Mesothelial cell of epicardium (in vitro differentiated cells): Measurements from ENCODE around the gene SLCO4A1. TPM values are rescaled to one million over a fixed set of nuclear protein-coding genes. Genes with fewer than 3 reads are reported as not detected.

Experiments
- DNase-seq, 2 experiments: peaks; one replicate each; pipeline ENCODE4 v3.0.0; 2021; ENCODE audit warnings: low spot score in 2 of 2; ENCODE audit not compliant: unreplicated experiment in 2 of 2
- H3K27ac Mint-ChIP-seq: 2 replicates; pipeline ENCODE4 v1.8.0; 2021; ENCODE audit warnings: mixed read lengths
- H3K27me3 Mint-ChIP-seq: 2 replicates; pipeline ENCODE4 v1.8.0; 2021; ENCODE audit warnings: low read depth, mixed read lengths
- H3K36me3 Mint-ChIP-seq: 2 replicates; pipeline ENCODE4 v1.8.0; 2021; ENCODE audit warnings: mixed read lengths
- H3K4me1 Mint-ChIP-seq: 2 replicates; pipeline ENCODE4 v1.8.0; 2021; ENCODE audit warnings: mixed read lengths
- H3K4me3 Mint-ChIP-seq: 2 replicates; pipeline ENCODE4 v1.8.0; 2021; ENCODE audit warnings: mild to moderate bottlenecking, moderate library complexity, mixed read lengths
- H3K9me3 Mint-ChIP-seq: 2 replicates; pipeline ENCODE4 v1.8.0; 2021; ENCODE audit warnings: mixed read lengths
- total RNA-seq: library from RNA; stranded (reverse); gene quantifications from 3 replicates; pipeline ENCODE4 v1.2.1, GENCODE V29; 2021
- TF ChIP-seq, protein P1 (sequence below): fragments of 200-600 bp; sonication (generic); IDR thresholded peaks from one replicate; pipeline ENCODE4 v1.5.0; 2021; ENCODE audit warnings: antibody characterized with exemption; ENCODE audit not compliant: unreplicated experiment

SLCO4A1 gene
- total RNA-seq, 1 donor from 2014 or later, result 3.7 TPM

DNA sequence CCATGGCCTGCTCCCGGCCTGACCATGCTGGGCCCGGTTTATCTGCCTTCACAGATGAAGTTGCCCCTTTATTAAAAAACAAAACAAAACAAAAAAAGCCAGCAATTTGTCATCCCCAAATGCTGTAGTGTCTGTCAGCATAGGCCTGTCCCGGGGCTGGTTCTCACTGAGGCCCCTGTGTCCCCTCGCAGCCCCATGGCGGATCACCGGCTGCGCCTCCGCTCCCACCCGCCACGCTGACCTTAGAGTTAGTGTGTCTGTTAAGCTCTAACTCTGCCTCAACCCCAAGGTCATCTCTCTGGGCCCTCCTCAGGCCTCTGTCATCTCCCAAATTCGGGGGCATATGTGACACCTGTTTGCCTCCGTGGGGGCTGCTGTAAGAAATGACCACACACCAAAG is 11.1 kb downstream of the SLCO4A1 start:
- no peak overlapping the region for H3K4me3 Mint-ChIP-seq
- no peaks in the 10 kb centered on the region for H3K27me3 Mint-ChIP-seq
- peaks cover 27% of the 10 kb centered on the region for H3K4me1 Mint-ChIP-seq
- H3K9me3 Mint-ChIP-seq, result no peaks in the 10 kb centered on the region
- no peak for DNase-seq
- no peaks in the 10 kb centered on the region for H3K36me3 Mint-ChIP-seq
- H3K27ac Mint-ChIP-seq, result no peak overlapping the region
- TF ChIP-seq, protein P1, sequence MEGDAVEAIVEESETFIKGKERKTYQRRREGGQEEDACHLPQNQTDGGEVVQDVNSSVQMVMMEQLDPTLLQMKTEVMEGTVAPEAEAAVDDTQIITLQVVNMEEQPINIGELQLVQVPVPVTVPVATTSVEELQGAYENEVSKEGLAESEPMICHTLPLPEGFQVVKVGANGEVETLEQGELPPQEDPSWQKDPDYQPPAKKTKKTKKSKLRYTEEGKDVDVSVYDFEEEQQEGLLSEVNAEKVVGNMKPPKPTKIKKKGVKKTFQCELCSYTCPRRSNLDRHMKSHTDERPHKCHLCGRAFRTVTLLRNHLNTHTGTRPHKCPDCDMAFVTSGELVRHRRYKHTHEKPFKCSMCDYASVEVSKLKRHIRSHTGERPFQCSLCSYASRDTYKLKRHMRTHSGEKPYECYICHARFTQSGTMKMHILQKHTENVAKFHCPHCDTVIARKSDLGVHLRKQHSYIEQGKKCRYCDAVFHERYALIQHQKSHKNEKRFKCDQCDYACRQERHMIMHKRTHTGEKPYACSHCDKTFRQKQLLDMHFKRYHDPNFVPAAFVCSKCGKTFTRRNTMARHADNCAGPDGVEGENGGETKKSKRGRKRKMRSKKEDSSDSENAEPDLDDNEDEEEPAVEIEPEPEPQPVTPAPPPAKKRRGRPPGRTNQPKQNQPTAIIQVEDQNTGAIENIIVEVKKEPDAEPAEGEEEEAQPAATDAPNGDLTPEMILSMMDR, result no peak

- Mint-ChIP-seq H3K27ac (no peak overlapping the region), H3K4me1 (peaks cover 27% of the 10 kb centered on the region), H3K4me3 (no peak overlapping the region), H3K36me3 (no peaks in the 10 kb centered on the region), H3K27me3 (no peaks in the 10 kb centered on the region), H3K9me3 (no peaks in the 10 kb centered on the region)
- no peak for DNase-seq
- TF ChIP-seq, protein P1, result no peak
Observed at GRCh38 chr20:62653951-62654685, 11.8 kb downstream of the SLCO4A1 start.

DNA sequence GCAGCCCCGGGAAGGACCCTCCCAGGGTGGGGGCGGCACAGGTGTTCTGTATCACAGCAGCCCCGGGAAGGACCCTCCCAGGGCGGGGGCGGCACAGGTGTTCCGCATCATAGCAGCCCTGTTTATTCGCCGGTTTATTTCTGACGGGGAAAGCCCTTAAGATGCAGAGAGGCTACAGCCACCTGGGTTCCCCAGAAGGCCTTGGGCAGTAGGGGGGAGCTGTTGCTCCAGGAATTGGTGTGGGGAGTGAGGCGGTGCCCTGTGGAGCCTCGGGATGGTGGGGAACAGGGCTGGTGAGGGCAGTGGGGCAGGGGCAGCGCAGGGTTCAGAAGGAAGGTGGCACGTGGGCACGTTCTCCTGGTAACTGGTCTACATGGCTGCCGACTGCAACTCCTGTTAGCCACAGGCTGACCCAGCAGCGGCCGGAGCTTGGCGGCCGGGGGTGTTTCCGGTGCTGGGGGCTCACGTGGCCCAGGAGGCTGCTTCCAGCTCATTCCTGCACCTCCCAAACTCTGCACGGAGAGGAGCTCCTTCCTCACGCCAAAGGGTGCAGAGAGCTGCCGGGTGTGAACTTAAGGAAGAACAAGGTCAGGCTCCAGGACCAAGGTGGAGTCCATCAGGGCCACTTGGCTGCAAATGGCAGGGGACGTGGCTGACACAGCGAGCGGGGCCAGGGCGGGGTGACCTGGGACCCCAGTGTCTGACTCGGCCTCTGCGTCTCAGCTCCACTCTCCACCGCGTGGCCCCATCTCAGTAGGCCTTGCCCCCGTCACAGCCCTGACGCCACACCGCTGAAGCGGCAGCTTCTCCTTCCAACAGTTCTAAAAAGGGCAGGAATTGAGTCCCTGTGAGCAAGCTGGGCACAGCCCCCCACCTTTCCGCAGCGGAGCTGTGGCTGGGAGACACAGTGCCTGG is 13.2 kb downstream of the SLCO4A1 start:
- H3K4me1 Mint-ChIP-seq, result peaks cover 23% of the 10 kb centered on the region
- no peaks in the 10 kb centered on the region for H3K27me3 Mint-ChIP-seq
- no peak overlapping the region for H3K27ac Mint-ChIP-seq
- no peak overlapping the region for H3K4me3 Mint-ChIP-seq
- DNase-seq, result no peak
- TF ChIP-seq, protein P1, result no peak
- H3K9me3 Mint-ChIP-seq, result no peaks in the 10 kb centered on the region
- H3K36me3 Mint-ChIP-seq, result no peaks in the 10 kb centered on the region

GRCh38 chr20:62656197-62656918 is 14.1 kb downstream of the SLCO4A1 start:
- Mint-ChIP-seq H3K4me3 (no peak overlapping the region), H3K9me3 (no peaks in the 10 kb centered on the region), H3K36me3 (no peaks in the 10 kb centered on the region), H3K27ac (no peak overlapping the region), H3K4me1 (peaks cover 17% of the 10 kb centered on the region), H3K27me3 (no peaks in the 10 kb centered on the region)
- TF ChIP-seq, protein P1, result no peak
- DNase-seq, result no peak

GRCh38 chr20:62656919-62657588 is 14.8 kb downstream of the SLCO4A1 start:
- Mint-ChIP-seq H3K36me3 (no peaks in the 10 kb centered on the region), H3K27ac (no peak overlapping the region), H3K27me3 (no peaks in the 10 kb centered on the region), H3K9me3 (no peaks in the 10 kb centered on the region), H3K4me3 (no peak overlapping the region), H3K4me1 (peaks cover 11% of the 10 kb centered on the region)
- TF ChIP-seq, protein P1, result no peak
- DNase-seq, result no peak
